GM18907 (cell line): ENCODE measurements around the gene ATN1.

Source experiments
- ATAC-seq: cut with Tn5 transposase; IDR thresholded peaks from one replicate; pipeline ENCODE4 v1.9.1; 2021; ENCODE audit warnings: mild to moderate bottlenecking, moderate library complexity; ENCODE audit not compliant: unreplicated experiment

ATN1 gene

GRCh38 chr12:6956021-6956727, 28.4 kb downstream of the ATN1 start:
- no peak for ATAC-seq

DNA sequence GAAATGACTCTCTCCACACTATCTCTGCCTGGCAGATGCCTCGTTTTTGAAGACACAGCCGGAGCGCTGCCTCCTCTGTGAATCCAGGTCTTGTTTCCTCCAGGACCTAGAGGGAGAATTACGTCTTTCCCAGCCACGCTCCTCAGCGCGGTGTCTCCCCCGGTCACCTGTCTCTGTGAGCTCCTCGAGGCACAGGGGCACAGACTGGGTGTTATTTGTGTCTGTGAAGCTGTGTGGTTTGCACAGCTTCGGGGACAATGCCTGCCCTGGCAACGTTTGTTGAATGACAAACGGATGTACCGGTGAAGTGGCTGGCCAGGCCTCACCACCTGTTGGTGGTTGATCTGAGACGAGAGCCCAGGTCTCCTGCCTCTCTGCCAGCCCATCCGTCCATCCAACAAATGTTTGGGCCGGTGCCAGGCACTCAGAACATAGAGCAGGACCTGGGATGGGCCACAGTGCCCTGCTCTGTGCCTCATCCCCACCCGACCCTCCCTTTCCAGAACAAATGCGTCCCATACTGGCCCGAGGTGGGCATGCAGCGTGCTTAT, 29.5 kb downstream of the ATN1 start:
- ATAC-seq: no peak

DNA sequence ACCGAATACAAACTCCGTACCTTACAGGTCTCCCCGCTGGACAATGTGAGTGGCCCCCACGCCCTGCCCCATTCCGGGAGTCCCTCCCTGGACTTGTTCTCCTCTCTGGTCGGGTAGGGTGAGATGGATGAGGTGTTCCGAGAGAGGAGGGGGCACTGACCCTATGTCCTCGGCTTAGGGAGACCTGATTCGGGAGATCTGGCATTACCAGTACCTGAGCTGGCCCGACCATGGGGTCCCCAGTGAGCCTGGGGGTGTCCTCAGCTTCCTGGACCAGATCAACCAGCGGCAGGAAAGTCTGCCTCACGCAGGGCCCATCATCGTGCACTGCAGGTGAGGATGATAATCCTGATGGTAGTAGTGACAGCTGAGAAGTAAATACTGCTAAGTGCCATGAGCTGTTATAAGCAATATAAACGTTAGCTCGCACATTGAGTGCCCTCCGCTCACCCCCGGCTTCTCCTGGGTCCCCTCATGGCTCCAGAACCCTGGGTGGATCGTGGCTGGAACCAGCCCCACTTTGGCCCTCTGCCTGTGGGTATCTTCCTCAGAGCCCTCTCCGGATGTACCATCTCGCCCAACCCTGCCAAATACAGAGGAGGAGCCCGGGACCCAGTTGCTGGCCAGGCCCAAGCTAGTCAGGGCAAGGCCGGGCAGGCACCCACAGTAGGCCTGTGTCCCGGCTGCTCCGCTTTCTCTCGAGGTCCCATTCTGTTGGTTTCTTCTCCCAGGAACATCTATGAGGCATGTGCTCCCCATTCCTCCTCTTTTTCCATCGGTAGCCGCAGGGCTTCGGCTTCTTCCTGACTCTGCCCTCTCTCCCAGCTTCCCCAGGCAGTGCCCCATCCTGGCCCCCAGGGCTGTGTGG, 30.2 kb downstream of the ATN1 start:
- ATAC-seq: no peak

DNA sequence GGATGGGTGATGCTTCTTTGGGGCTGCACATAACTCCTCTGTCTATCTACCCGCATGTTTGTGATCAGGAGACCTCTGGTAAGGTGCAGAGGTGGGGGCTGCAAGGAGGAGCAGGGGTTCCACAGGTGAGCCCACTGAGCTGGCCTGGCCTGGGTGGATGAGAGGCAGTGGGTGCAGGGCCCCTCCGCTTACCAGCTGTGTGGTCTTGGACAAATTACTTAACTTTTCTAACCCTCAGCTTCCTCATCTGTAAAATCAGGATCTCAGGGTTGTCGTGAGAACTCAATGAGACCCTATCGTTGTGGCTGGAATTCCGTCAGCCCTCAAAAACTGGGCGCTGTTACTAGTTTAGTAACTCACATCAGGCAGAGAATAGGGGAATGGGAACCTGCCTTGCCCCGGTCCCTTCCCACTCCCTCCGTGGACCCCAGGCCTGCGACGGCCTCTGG, 30.9 kb downstream of the ATN1 start:
- no peak for ATAC-seq

DNA sequence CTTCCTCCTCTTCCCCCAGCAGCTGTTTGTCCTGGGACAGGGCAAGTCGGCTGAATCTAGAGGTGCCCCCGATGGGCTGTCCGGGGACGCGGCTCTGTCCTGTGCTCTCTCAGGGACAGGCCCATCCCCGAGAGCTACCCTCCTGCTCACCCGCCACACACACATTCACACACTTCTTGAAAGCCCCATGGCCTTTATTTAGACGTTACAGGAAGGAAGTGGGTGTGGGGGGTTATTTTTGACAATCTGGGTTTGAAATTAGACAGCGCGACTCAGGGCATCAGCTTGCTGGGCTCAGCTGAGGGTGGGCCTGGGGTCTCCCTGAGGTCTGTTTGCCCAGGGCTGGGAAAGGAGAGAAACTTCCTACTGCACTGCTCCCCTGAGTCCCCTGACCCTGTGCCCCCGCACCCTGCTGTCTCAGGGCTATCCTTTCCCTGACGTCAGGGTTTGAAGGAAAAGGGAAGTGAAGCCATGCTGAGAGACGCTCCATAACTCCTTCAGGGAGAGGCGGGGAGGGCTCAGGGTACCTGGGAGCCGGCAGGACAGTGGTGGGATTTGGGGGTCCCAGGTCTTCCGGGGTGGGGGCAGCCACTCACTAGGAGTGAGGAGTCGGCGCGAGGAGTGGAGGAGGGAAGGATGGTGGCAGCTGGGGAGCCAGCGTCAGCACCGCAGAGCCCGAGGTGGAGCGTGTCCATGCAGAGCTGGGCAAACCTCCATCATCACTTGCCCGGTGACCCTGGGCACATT, 31.5 kb downstream of the ATN1 start:
- peak; percentile 56 for ATAC-seq

GRCh38 chr12:6959805-6960592, 32.2 kb downstream of the ATN1 start:
- no peak for ATAC-seq

DNA sequence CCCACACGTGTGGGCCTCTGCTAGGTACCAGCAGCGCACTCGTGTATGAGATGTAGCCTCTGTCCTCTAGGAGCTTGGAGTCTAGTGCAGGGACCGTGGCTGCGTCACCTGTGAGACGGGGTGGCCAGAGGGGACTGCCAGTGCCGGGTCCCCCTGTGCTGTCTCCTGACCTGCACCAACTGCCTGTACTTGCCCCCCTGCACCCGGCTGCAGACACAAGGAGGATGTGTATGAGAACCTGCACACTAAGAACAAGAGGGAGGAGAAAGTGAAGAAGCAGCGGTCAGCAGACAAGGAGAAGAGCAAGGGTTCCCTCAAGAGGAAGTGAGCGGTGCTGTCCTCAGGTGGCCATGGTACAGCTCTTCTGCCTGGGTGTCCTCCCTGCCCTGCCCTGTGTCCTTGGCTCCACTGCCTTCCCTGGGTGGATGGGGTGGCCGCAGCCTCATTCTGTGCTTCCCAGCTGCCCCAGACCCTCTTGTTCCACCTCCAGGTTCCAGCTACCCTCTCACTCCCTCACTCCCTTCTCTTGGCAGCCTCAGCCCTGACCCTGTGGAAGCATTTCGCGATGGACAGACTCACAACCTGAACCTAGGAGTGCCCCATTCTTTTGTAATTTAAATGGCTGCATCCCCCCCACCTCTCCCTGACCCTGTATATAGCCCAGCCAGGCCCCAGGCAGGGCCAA, 33.0 kb downstream of the ATN1 start:
- ATAC-seq: no peak

DNA sequence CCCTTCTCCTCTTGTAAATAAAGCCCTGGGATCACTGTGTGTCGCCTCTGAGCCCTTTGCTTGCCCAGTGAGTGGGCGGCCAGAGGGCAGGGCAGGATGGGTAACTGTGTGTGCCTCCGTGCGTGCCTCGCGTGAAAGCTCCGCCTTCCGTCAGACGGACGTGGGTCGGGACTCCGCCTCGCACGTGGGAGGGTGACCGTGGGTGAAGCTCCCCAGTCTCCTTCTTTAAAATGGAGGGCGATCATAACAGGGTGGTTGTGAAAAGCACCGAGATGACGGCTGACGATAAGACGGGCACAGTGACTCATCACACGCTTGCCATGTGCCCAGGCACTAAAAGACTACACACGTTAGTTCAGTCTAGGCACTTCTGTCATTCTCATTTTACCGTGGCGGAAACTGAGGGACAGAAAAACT, 33.5 kb downstream of the ATN1 start:
- ATAC-seq: no peak

DNA sequence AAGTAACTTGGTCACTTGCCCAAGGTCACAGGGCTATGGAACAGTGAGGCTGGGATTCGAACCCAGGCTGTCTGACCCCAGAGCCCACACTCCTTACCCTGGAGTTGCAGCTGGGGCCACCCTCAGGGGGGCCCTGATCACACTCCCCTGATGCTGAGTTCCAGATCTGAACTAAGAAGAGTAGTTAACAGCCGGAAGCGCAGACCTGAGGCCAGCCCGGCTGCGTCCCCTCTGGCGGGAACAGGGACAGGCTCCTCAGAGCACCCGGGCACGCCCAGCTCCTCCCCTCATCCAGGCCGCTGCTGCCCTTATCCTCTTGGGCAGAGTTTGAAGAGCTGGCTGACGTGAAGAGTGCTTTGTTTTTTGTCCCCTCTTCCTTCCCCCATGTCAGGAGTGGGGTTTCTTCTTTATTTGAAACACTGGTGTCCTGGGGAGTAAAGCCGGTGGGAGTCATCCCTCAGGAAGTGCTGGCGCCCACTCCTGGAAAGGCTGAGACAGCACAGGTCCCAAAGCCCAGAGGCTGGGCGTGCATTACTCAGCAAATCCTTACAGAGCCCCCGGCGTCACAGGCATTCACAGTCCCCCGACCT, 34.0 kb downstream of the ATN1 start:
- no peak for ATAC-seq

GRCh38 chr12:6962285-6963015, 34.7 kb downstream of the ATN1 start:
- ATAC-seq: no peak

DNA sequence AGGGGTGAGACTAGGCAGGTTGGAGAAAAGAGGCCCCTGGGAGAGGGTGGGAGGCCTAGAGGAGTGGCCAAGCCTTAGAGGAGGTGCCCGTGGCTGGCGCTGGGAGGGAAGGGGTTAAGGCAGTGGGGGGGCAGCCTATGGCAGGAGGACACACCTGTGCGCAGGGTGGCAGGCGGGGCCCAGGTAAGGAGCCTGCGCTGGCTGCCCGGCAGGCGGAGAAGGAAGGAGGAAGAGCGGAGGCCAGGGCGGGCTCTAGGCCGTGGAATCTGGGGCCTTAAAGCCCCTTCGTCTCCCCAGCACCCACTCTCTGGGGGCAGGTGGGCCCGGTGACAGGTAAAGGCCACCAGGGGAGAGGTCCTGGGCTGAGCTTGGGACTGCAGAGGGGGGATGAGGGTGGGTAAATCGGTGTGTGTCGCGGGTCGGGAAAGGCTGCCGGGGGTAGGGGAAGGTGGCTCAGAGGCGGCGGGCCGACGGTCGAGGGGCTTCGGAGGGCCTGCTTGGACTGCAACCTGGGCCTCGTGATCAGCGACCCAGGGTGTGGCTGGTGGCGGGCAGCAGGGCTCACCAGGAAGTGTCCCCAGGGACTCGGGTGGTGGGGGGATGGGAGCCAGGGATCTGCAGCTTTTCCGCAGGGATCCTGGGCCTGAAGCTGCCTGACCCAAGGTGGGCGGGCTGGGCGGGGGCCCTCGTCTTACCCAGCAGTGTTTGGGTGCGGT, 35.4 kb downstream of the ATN1 start:
- no peak for ATAC-seq

GRCh38 chr12:6963791-6964413, 36.1 kb downstream of the ATN1 start:
- no peak for ATAC-seq

DNA sequence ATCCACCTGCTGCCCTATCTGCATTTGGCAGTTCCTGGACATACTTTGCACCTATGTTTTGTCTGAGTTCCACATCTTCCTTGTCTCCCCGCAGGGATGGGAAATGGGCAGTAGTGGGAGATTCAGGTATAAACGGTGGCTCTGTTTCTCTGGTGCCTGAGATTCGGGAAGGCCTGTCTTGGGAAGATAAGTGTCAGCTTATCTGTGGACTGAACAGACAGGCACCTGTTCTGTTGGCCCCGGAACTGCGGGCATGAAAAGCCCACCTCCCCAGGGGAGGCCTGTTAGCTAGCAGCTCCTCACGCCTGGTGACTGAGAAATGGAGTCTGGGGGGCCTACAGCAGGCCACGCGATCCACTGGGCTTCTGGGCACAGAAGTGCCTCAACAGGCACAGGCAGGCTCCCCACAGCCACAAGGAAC, 36.9 kb downstream of the ATN1 start:
- no peak for ATAC-seq

- peak; percentile 41 for ATAC-seq
These were observed 37.4 kb downstream of the ATN1 start for GRCh38 chr12:6965026-6965661.

DNA sequence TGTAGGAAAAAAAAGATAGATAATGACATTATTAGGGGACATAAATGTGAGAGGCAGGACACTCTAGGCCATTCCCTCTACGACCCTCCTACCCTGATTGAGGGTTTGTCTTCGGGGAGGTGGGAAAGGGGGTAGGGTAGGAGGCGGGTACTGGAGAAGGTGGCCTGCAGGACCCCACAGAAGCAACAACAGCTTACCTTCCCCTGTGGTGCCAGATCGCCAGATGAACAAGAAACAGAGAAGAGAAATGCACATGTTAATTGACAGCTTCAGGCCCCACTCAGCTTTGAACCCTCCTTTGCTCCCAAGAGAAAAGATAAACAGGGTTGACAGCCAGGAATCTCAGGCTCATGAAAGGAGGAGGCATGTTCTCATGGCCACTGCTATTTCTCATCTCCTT, 38.0 kb downstream of the ATN1 start:
- ATAC-seq: no peak

DNA sequence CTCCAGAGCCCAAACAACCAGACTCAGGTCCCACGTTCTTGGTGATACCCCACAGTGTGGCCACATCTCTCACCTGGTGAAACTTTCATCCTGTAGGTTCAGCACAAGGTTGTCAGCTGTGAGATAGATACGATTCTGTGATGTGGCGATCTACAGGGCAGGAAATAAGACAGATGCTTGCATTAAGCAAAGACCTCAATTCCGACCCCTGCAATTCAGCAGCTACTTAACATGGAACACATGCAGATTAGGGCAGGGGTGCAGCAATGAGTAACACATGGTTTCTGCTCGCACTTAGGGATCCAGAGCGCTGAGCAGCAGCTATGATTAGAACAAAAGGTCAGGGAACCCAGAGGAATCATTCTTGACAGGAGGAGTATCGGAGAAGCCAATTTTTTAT, 38.6 kb downstream of the ATN1 start:
- no peak for ATAC-seq

GRCh38 chr12:6967651-6968100, 39.9 kb downstream of the ATN1 start:
- ATAC-seq: no peak
